ENCODE measurements around the gene TFIP11.

TFIP11 gene

GRCh38 chr22:26452236-26453016 lies 59.8 kb downstream of the TFIP11 start:
- TF ChIP-seq ZIC2 (tag by site-specific recombination; IDR thresholded peaks at IDR 0.05) (peak; percentile 39; the same call in 1 of the 2 replicates), ZNF433 (tag by site-specific recombination; IDR thresholded peaks at IDR 0.05; ENCODE audit: low read depth) (no peak), EGR2 (tag by site-specific recombination; IDR thresholded peaks at IDR 0.05; ENCODE audit: low read depth) (peak; percentile 43; the same call in 1 of the 2 replicates), ZNF292 (tag by site-specific recombination; IDR thresholded peaks at IDR 0.05; ENCODE audit: borderline replicate concordance, low read depth) (no peak)
- H3K27ac ChIP-seq (ENCODE audit: extremely low read depth, low read depth, low read length) = no peak overlapping the region
- no peaks in the 10 kb centered on the region for H3K4me1 ChIP-seq (ENCODE audit: control insufficient read depth, insufficient read depth, low read length)
- peaks cover 12 to 61% of the 10 kb centered on the region in 2 experiments; a peak in 2 of 3 replicates for H3K36me3 ChIP-seq (ENCODE audit: control insufficient read depth in 2 of 2, insufficient read depth in 1 of 2, low read length in 2 of 2)
- ChIA-PET POLR2A (interaction anchor here (0.6 kb wide), 1 partner anchor 10 kb away, joined by 6 read pairs; no protein-coding TSS in a partner anchor), CTCF (interaction anchor here (0.6 to 2.9 kb wide), 5 partner anchors 9 to 209 kb away, joined by 3 to 24 read pairs (median 4); no protein-coding TSS in a partner anchor)
- H3K4me3 ChIP-seq (ENCODE audit: low read depth, low read length) = no peak overlapping the region
- no peaks in the 10 kb centered on the region for H3K9me3 ChIP-seq (ENCODE audit: control insufficient read depth, insufficient read depth, low read depth, low read length)

GRCh38 chr22:26450453-26451185 lies 61.7 kb downstream of the TFIP11 start:
- TF ChIP-seq OSR2 (tag by site-specific recombination; IDR thresholded peaks at IDR 0.05) (no peak), EGR2 (tag by site-specific recombination; IDR thresholded peaks at IDR 0.05; ENCODE audit: low read depth) (peak; percentile 84), ZFHX2 (tag by site-specific recombination; conservative IDR thresholded peaks at IDR 0.05) (peak; percentile 71), ZIC2 (tag by site-specific recombination; IDR thresholded peaks at IDR 0.05) (peak; percentile 66; the same call in 1 of the 2 replicates), KLF1 (tag by site-specific recombination; IDR thresholded peaks at IDR 0.05) (0 out of 2 replicates have a peak, but pooled peaks have one; percentile 14)
- H3K9me3 ChIP-seq (ENCODE audit: control insufficient read depth, insufficient read depth, low read depth, low read length) = no peaks in the 10 kb centered on the region
- H3K4me3 ChIP-seq (ENCODE audit: low read depth, low read length) = no peak overlapping the region
- ChIA-PET POLR2A (no interaction called here), CTCF (interaction anchor here (2.7 to 2.9 kb wide), 2 partner anchors 10 to 11 kb away, joined by 16 to 24 read pairs; no protein-coding TSS in a partner anchor)
- H3K4me1 ChIP-seq (ENCODE audit: control insufficient read depth, insufficient read depth, low read length) = no peaks in the 10 kb centered on the region
- no peak overlapping the region for H3K27ac ChIP-seq (ENCODE audit: extremely low read depth, low read depth, low read length)
- peaks cover 0 to 50% of the 10 kb centered on the region in 2 experiments; a peak in 1 of 3 replicates for H3K36me3 ChIP-seq (ENCODE audit: control insufficient read depth in 2 of 2, insufficient read depth in 1 of 2, low read length in 2 of 2)

- ChIA-PET CTCF (interaction anchor here (1.3 to 2.7 kb wide), 2 partner anchors 12 to 49 kb away, joined by 3 to 16 read pairs; no protein-coding TSS in a partner anchor), POLR2A (no interaction called here)
- H3K27ac ChIP-seq (ENCODE audit: extremely low read depth, low read depth, low read length) = no peak overlapping the region
- TF ChIP-seq ZNF830 (tag by site-specific recombination; IDR thresholded peaks at IDR 0.05; ENCODE audit: low read depth) (no peak), MYNN (tag by site-specific recombination; IDR thresholded peaks at IDR 0.05; ENCODE audit: borderline replicate concordance) (no peak), ZNF335 (tag by site-specific recombination; conservative IDR thresholded peaks at IDR 0.05) (no peak), ZNF473 (tag by site-specific recombination; IDR thresholded peaks at IDR 0.05) (no peak), ZNF274 (IDR thresholded peaks at IDR 0.05; ENCODE audit: low read length) (no peak), ZNF274 (tag by site-specific recombination; IDR thresholded peaks at IDR 0.05; ENCODE audit: borderline replicate concordance) (no peak), ZNF2 (tag by site-specific recombination; IDR thresholded peaks at IDR 0.05) (no peak), ZNF510 (tag by site-specific recombination; IDR thresholded peaks at IDR 0.05; ENCODE audit: insufficient replicate concordance) (no peak), ZNF362 (tag by site-specific recombination; IDR thresholded peaks at IDR 0.05) (no peak), HIC1 (tag by site-specific recombination; IDR thresholded peaks at IDR 0.05) (no peak), MEIS1 (CRISPR knock-in tag; IDR thresholded peaks at IDR 0.05; ENCODE audit: borderline replicate concordance) (no peak), ZXDB (tag by site-specific recombination; IDR thresholded peaks at IDR 0.05) (no peak), ZNF23 (tag by site-specific recombination; IDR thresholded peaks at IDR 0.05; ENCODE audit: borderline replicate concordance) (no peak), ZNF394 (tag by site-specific recombination; IDR thresholded peaks at IDR 0.05; ENCODE audit: borderline replicate concordance) (no peak), REST (tag by site-specific recombination; IDR thresholded peaks at IDR 0.05) (no peak)
These were observed 63.3 kb downstream of the TFIP11 start for GRCh38 chr22:26448941-26449340.

More at GRCh38 chr22:26448941-26449340, 63.3 kb downstream of the TFIP11 start:
- Histone ChIP-seq H3K36me3 (ENCODE audit: control insufficient read depth in 2 of 2, insufficient read depth in 1 of 2, low read length in 2 of 2) (peaks cover 0 to 44% of the 10 kb centered on the region in 2 experiments; a peak in 1 of 3 replicates), H3K9me3 (ENCODE audit: control insufficient read depth, insufficient read depth, low read depth, low read length) (no peaks in the 10 kb centered on the region), H3K4me1 (ENCODE audit: control insufficient read depth, insufficient read depth, low read length) (no peaks in the 10 kb centered on the region), H3K4me3 (ENCODE audit: low read depth, low read length) (no peak overlapping the region)

Measured in HEK293 (cell line).